ENCODE results near the gene AGPAT1.
"Not testable (repeated sequence)": the region's sequence is repeated elsewhere in the genome, so short reads cannot be mapped to it uniquely, and the experiment has no call there.

The AGPAT1 gene

GRCh38 chr6:32216998-32217397 lies 41.1 kb upstream of the AGPAT1 start:
- no peak for DNase-seq (ENCODE audit: low spot score)
- TF ChIP-seq CTCF (IDR thresholded peaks at IDR 0.05; ENCODE audit: extremely low read depth, insufficient read depth, missing control alignments): no peak
- in situ Hi-C loops (cut with MboI; ENCODE audit: low pct_unique_long_range_greater_than_20kb, low sequenced_read_pairs, unreplicated experiment): no loop called here

GRCh38 chr6:32216285-32216684 lies 40.4 kb upstream of the AGPAT1 start:
- in situ Hi-C loops (cut with MboI; ENCODE audit: low pct_unique_long_range_greater_than_20kb, low sequenced_read_pairs, unreplicated experiment): no loop called here
- no peak for TF ChIP-seq CTCF (IDR thresholded peaks at IDR 0.05; ENCODE audit: extremely low read depth, insufficient read depth, missing control alignments)
- no peak for DNase-seq (ENCODE audit: low spot score)

- TF ChIP-seq CTCF (IDR thresholded peaks at IDR 0.05; ENCODE audit: extremely low read depth, insufficient read depth, missing control alignments): no peak
- in situ Hi-C loops (cut with MboI; ENCODE audit: low pct_unique_long_range_greater_than_20kb, low sequenced_read_pairs, unreplicated experiment): no loop called here
These were observed 39.7 kb upstream of the AGPAT1 start for GRCh38 chr6:32215617-32216016.

GRCh38 chr6:32214126-32214525 lies 38.2 kb upstream of the AGPAT1 start:
- TF ChIP-seq CTCF (IDR thresholded peaks at IDR 0.05; ENCODE audit: extremely low read depth, insufficient read depth, missing control alignments): no peak
- in situ Hi-C loops (cut with MboI; ENCODE audit: low pct_unique_long_range_greater_than_20kb, low sequenced_read_pairs, unreplicated experiment): no loop called here
- no peak for DNase-seq (ENCODE audit: low spot score)

More at GRCh38 chr6:32215617-32216016, 39.7 kb upstream of the AGPAT1 start:
- DNase-seq (ENCODE audit: low spot score): no peak

GRCh38 chr6:32213649-32214048 lies 37.8 kb upstream of the AGPAT1 start:
- TF ChIP-seq CTCF (IDR thresholded peaks at IDR 0.05; ENCODE audit: extremely low read depth, insufficient read depth, missing control alignments): no peak
- no peak for DNase-seq (ENCODE audit: low spot score)
- in situ Hi-C loops (cut with MboI; ENCODE audit: low pct_unique_long_range_greater_than_20kb, low sequenced_read_pairs, unreplicated experiment): no loop called here

GRCh38 chr6:32212076-32212760 lies 36.3 kb upstream of the AGPAT1 start:
- DNase-seq (ENCODE audit: low spot score): no peak
- in situ Hi-C loops (cut with MboI; ENCODE audit: low pct_unique_long_range_greater_than_20kb, low sequenced_read_pairs, unreplicated experiment): no loop called here
- TF ChIP-seq CTCF (IDR thresholded peaks at IDR 0.05; ENCODE audit: extremely low read depth, insufficient read depth, missing control alignments): no peak

- DNase-seq (ENCODE audit: low spot score); in situ Hi-C loops (cut with MboI; ENCODE audit: low pct_unique_long_range_greater_than_20kb, low sequenced_read_pairs, unreplicated experiment): not testable (repeated sequence)
These were observed 35.5 kb upstream of the AGPAT1 start for GRCh38 chr6:32211432-32211831.
